Bronchial smooth muscle cell (primary cell): Measurements from ENCODE around the gene GALNT4. TPM values are rescaled to one million over a fixed set of nuclear protein-coding genes. Genes with fewer than 3 reads are reported as not detected.

Experiments
- total RNA-seq: library from RNA; depleted of rRNA; stranded (reverse); fragments of >200 nt; gene quantifications from 2 replicates; pipeline ENCODE4 v1.2.1, GENCODE V29; 2014

Gene GALNT4
- total RNA-seq = 8.7 and 11.3 TPM in 2 replicates

DNA sequence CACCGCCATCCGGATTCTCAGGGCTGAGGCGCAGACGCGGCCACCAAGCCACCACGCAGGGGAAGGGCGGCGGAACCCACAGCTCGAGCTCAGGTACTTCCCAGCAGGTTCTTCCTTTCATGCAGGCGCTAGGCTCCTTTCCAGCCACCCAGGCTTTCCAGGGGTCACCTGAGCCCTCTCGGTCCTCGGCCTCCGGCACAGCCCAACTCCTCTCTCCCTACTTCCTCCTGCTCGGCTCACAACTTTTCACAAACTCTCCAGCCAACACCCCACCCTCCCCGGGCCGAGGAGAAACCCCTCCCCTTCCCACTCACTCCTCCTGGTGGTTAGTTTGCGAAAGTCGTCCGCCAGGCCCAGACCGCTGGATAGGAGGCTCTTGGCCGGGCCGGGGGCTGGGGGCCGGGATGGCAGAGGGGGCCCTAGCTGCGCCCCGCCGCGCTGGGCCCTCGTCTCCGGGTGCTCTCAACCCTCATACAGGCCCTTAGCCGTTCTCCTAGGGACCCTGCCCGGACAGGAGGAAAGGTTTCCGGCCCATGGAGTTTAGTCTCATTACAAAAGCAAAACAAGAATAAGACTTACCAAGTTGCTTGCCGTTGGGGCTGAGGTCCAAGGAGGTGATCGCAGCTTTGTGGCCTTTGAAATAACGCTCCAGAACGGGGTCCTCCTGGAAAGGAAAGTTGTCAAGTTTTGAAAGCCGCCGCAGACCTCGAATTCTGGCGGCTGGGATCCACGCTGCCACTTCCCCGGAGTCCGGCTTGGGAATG, at the start of gene GALNT4:
Gene GALNT4, minus strand, starts transcription at position 256 of the 764 bp plus-strand sequence. Its CDS starts 247 bp downstream, at position 9.

DNA sequence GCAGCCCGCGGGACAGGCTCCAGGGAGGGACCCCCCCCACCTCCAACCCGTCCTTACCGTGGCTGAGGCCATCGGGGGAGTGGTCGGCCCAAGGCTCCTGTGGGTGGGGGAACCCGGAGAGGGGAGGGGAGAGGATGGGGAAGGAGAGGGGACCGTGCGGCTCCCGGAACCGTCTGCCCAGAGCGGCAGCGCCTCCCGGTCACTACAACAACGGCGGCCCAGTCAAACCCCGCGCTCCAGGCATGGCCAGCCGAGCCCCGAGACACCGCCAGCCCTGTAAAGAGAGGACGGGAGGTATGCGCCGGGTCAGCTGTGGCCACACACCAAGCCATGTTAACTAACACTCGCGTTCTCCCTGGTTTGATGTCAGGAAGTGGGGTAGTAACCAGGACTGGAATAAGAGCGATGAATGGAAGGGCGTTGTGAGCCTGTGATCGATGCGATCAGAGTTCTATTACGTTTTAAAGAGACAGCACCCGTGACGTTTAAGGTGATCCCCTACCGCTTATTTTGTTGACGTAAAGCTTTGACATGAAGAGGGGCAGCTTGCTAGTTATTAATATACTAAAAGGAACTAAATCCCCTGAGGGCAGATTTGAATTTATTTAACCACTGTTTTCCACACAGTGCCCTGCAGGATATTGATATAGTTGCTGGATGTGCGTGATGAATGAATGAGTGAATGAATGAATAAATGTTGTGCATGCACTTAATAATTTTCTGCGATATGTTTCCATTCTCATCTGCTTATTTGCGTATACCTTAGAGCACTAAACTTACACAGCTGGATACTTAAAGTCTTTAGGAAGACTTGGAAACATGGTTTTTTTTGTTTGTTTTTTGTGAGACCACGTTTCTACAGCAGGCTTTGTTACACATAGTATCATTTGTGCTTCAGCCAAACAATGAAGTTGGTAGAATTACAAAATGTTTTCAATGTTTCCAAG, 1.5 kb upstream of the GALNT4 start, which contains the start of gene POC1B:
Gene POC1B, minus strand, starts transcription at position 224 of the 947 bp plus-strand sequence. Its CDS starts 152 bp downstream, at position 72.

Other genes starting within 250 kb of the GALNT4 start
- 9.5 and 14.5 TPM in 2 replicates for gene DUSP6, start 172.3 kb downstream of the GALNT4 start, total RNA-seq
- 4.6 and 7.7 TPM in 2 replicates for gene POC1B, start 1.3 kb upstream of the GALNT4 start, total RNA-seq
- gene ATP2B1, start 184.0 kb upstream of the GALNT4 start, total RNA-seq = 24.6 and 47.4 TPM in 2 replicates